Measurements from ENCODE around the gene PDE4A. TPM values are rescaled to one million over a fixed set of nuclear protein-coding genes. Genes with fewer than 3 reads are reported as not detected.

Gene PDE4A
- total and polyA plus RNA-seq, 4 donors: 0.90 to 2.3 (median 1.3) TPM

DNA sequence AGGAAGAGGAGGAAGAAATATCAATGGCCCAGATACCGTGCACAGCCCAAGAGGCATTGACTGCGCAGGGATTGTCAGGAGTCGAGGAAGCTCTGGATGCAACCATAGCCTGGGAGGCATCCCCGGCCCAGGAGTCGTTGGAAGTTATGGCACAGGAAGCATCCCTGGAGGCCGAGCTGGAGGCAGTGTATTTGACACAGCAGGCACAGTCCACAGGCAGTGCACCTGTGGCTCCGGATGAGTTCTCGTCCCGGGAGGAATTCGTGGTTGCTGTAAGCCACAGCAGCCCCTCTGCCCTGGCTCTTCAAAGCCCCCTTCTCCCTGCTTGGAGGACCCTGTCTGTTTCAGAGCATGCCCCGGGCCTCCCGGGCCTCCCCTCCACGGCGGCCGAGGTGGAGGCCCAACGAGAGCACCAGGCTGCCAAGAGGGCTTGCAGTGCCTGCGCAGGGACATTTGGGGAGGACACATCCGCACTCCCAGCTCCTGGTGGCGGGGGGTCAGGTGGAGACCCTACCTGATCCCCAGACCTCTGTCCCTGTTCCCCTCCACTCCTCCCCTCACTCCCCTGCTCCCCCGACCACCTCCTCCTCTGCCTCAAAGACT, 46.9 kb downstream of the PDE4A start:
- H3K27me3 ChIP-seq (ENCODE audit: control insufficient read depth in 4 of 4, insufficient read depth in 4 of 4, low read length in 3 of 4): no peaks in the 10 kb centered on the region
- no peaks in the 10 kb centered on the region for H3K9me3 ChIP-seq (ENCODE audit: control insufficient read depth in 4 of 4, low read length in 3 of 4)
- no peaks in the 10 kb centered on the region for H3K4me1 ChIP-seq (ENCODE audit: control insufficient read depth in 4 of 4, insufficient read depth in 4 of 4, low read length in 3 of 4)
- peaks cover 0 to 3% (median under 1%) of the 10 kb centered on the region in 4 donors for H3K36me3 ChIP-seq (ENCODE audit: control insufficient read depth in 4 of 4, insufficient read depth in 3 of 4, low read depth in 1 of 4, low read length in 3 of 4)
- no peak overlapping the region for H3K27ac ChIP-seq (ENCODE audit: low read depth in 1 of 2, low read length in 2 of 2)
- H3K9ac ChIP-seq (ENCODE audit: low read depth in 1 of 2, low read length in 2 of 2): no peak overlapping the region
- WGBS: 87% methylated on average over 20 of the region's 20 CpGs
- no peak overlapping the region for H3K4me3 ChIP-seq (ENCODE audit: low read depth in 1 of 3, low read length in 3 of 3)
- no peak for DNase-seq (ENCODE audit: low spot score)
- TF ChIP-seq, protein P1, sequence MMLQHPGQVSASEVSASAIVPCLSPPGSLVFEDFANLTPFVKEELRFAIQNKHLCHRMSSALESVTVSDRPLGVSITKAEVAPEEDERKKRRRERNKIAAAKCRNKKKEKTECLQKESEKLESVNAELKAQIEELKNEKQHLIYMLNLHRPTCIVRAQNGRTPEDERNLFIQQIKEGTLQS (IDR thresholded peaks at IDR 0.05): no peak
- no peak for TF ChIP-seq NR2F2 (IDR thresholded peaks at IDR 0.05)
- TF ChIP-seq YY1 (IDR thresholded peaks at IDR 0.05): no peak
- no peak for TF ChIP-seq HNF4A (conservative IDR thresholded peaks at IDR 0.05)
- TF ChIP-seq RXRA (IDR thresholded peaks at IDR 0.05): no peak
- TF ChIP-seq TAF1 (conservative IDR thresholded peaks at IDR 0.05): no peak
- no peak for TF ChIP-seq SP1 (IDR thresholded peaks at IDR 0.05)
- no peak for TF ChIP-seq HNF4G (IDR thresholded peaks at IDR 0.05)
- no peak for TF ChIP-seq FOXA2 (IDR thresholded peaks at IDR 0.05)
- TF ChIP-seq JUND (IDR thresholded peaks at IDR 0.05): no peak
- TF ChIP-seq EGR1 (IDR thresholded peaks at IDR 0.05; ENCODE audit: low read depth in 2 of 2): no peak
- TF ChIP-seq, protein P2, sequence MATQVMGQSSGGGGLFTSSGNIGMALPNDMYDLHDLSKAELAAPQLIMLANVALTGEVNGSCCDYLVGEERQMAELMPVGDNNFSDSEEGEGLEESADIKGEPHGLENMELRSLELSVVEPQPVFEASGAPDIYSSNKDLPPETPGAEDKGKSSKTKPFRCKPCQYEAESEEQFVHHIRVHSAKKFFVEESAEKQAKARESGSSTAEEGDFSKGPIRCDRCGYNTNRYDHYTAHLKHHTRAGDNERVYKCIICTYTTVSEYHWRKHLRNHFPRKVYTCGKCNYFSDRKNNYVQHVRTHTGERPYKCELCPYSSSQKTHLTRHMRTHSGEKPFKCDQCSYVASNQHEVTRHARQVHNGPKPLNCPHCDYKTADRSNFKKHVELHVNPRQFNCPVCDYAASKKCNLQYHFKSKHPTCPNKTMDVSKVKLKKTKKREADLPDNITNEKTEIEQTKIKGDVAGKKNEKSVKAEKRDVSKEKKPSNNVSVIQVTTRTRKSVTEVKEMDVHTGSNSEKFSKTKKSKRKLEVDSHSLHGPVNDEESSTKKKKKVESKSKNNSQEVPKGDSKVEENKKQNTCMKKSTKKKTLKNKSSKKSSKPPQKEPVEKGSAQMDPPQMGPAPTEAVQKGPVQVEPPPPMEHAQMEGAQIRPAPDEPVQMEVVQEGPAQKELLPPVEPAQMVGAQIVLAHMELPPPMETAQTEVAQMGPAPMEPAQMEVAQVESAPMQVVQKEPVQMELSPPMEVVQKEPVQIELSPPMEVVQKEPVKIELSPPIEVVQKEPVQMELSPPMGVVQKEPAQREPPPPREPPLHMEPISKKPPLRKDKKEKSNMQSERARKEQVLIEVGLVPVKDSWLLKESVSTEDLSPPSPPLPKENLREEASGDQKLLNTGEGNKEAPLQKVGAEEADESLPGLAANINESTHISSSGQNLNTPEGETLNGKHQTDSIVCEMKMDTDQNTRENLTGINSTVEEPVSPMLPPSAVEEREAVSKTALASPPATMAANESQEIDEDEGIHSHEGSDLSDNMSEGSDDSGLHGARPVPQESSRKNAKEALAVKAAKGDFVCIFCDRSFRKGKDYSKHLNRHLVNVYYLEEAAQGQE (IDR thresholded peaks at IDR 0.05): no peak
- no peak for TF ChIP-seq RAD21 (IDR thresholded peaks at IDR 0.05)
- TF ChIP-seq, protein P3, sequence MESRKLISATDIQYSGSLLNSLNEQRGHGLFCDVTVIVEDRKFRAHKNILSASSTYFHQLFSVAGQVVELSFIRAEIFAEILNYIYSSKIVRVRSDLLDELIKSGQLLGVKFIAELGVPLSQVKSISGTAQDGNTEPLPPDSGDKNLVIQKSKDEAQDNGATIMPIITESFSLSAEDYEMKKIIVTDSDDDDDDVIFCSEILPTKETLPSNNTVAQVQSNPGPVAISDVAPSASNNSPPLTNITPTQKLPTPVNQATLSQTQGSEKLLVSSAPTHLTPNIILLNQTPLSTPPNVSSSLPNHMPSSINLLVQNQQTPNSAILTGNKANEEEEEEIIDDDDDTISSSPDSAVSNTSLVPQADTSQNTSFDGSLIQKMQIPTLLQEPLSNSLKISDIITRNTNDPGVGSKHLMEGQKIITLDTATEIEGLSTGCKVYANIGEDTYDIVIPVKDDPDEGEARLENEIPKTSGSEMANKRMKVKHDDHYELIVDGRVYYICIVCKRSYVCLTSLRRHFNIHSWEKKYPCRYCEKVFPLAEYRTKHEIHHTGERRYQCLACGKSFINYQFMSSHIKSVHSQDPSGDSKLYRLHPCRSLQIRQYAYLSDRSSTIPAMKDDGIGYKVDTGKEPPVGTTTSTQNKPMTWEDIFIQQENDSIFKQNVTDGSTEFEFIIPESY (IDR thresholded peaks at IDR 0.05): no peak
- TF ChIP-seq, protein P4, sequence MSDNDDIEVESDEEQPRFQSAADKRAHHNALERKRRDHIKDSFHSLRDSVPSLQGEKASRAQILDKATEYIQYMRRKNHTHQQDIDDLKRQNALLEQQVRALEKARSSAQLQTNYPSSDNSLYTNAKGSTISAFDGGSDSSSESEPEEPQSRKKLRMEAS (IDR thresholded peaks at IDR 0.05): no peak
- TF ChIP-seq, protein P5, sequence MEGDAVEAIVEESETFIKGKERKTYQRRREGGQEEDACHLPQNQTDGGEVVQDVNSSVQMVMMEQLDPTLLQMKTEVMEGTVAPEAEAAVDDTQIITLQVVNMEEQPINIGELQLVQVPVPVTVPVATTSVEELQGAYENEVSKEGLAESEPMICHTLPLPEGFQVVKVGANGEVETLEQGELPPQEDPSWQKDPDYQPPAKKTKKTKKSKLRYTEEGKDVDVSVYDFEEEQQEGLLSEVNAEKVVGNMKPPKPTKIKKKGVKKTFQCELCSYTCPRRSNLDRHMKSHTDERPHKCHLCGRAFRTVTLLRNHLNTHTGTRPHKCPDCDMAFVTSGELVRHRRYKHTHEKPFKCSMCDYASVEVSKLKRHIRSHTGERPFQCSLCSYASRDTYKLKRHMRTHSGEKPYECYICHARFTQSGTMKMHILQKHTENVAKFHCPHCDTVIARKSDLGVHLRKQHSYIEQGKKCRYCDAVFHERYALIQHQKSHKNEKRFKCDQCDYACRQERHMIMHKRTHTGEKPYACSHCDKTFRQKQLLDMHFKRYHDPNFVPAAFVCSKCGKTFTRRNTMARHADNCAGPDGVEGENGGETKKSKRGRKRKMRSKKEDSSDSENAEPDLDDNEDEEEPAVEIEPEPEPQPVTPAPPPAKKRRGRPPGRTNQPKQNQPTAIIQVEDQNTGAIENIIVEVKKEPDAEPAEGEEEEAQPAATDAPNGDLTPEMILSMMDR (IDR thresholded peaks at IDR 0.05; ENCODE audit: low read depth, low read length, missing input control): no peak
- TF ChIP-seq GABPA (IDR thresholded peaks at IDR 0.05 in 1 of 2, conservative IDR thresholded peaks at IDR 0.05 in 1 of 2): no peak
- no peak for TF ChIP-seq FOXA1 (IDR thresholded peaks at IDR 0.05)
